B cell (primary cell): Measurements from ENCODE around the gene XXYLT1.

Source experiments
- EZH2 ChIP-seq: IDR thresholded peaks from 2 replicates; pipeline ENCODE4 v1.6.1; 2012; ENCODE audit warnings: borderline replicate concordance, low read depth, mild to moderate bottlenecking, moderate library complexity, low read length; ENCODE audit not compliant: insufficient read depth, poor library complexity, severe bottlenecking
- TF ChIP-seq, protein P1 (sequence below): fragments of 200-600 bp; IDR thresholded peaks from one replicate; pipeline ENCODE4 v1.8.0; 2022; ENCODE audit warnings: antibody characterized with exemption, mild to moderate bottlenecking

DNA sequence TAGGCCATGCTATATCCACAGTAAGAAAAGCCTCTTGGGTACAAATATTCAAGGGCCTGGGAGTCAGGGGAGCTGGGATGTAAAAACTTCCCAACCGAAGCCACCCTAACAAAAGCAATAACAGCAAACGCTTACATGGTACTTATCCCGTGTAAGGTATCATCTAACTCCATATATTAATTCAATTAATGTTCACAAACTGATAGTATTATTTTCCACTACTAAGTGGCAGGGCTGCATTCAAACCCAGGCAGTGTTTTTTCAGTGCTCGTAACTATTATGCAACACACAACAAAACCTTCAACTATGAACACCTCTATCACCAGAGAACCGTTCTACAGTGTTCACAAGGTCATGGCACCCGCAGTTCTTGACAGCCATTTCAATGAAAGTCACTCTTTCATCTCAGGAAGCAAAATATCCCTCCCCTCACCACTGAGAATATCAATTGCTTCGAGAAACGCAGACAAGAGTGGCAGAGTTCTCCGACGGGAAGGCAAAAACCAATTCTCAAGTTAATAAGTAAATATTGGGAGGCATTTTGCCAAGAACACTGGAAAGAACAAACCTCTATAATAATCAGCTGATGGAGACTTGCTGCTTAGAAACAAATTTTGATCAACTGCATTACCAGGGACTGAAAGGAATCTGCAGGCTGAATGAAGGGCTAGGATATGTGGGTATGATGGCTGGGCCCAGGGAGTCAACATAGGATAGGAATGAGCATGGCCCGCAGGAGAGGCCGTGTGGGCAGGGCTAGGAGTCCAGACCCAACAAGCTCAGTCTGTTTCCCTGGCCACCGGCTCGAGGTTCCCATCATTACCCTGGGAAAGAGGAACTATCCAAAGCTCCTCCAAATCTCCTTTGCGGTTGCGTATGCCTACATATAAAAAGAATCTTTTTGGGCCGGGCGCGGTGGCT lies 72.3 kb downstream of the XXYLT1 start:
- TF ChIP-seq, protein P1, sequence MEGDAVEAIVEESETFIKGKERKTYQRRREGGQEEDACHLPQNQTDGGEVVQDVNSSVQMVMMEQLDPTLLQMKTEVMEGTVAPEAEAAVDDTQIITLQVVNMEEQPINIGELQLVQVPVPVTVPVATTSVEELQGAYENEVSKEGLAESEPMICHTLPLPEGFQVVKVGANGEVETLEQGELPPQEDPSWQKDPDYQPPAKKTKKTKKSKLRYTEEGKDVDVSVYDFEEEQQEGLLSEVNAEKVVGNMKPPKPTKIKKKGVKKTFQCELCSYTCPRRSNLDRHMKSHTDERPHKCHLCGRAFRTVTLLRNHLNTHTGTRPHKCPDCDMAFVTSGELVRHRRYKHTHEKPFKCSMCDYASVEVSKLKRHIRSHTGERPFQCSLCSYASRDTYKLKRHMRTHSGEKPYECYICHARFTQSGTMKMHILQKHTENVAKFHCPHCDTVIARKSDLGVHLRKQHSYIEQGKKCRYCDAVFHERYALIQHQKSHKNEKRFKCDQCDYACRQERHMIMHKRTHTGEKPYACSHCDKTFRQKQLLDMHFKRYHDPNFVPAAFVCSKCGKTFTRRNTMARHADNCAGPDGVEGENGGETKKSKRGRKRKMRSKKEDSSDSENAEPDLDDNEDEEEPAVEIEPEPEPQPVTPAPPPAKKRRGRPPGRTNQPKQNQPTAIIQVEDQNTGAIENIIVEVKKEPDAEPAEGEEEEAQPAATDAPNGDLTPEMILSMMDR = no peak
- no peak for TF ChIP-seq EZH2
